Neuronal stem cell (in vitro differentiated cells): ENCODE results near the gene PTPN12.

Experiments used
- DNase-seq: peaks from one replicate; pipeline ENCODE4 v3.0.0-alpha.2; 2013; ENCODE audit warnings: low spot score
- H2AFZ ChIP-seq: one replicate; pipeline ENCODE4 v1.6.1; 2013; ENCODE audit warnings: mild to moderate bottlenecking, low read length, inconsistent platforms
- H2AK5ac ChIP-seq: 2 replicates; pipeline ENCODE4 v1.6.1; 2013; ENCODE audit warnings: low read depth, mild to moderate bottlenecking, inconsistent platforms, low read length, moderate library complexity, mixed read lengths
- H2BK120ac ChIP-seq: 2 replicates; pipeline ENCODE4 v1.6.1; 2013; ENCODE audit warnings: low read depth, mild to moderate bottlenecking, inconsistent platforms, low read length, moderate library complexity, mixed read lengths
- H2BK12ac ChIP-seq: one replicate; pipeline ENCODE4 v1.6.1; 2013; ENCODE audit warnings: low read length, inconsistent platforms
- H2BK15ac ChIP-seq: 2 replicates; pipeline ENCODE4 v1.6.1; 2013; ENCODE audit warnings: mild to moderate bottlenecking, low read length, inconsistent platforms, mixed read lengths
- H2BK5ac ChIP-seq: one replicate; pipeline ENCODE4 v1.6.1; 2013; ENCODE audit warnings: inconsistent platforms, mild to moderate bottlenecking, low read length, moderate library complexity
- H3K14ac ChIP-seq: one replicate; pipeline ENCODE4 v1.6.1; 2013; ENCODE audit warnings: low read length, inconsistent platforms
- H3K18ac ChIP-seq: 2 replicates; pipeline ENCODE4 v1.6.1; 2013; ENCODE audit warnings: low read length, inconsistent platforms
- H3K23ac ChIP-seq: 2 replicates; pipeline ENCODE4 v1.6.1; 2013; ENCODE audit warnings: low read depth, mild to moderate bottlenecking, mixed read lengths, low read length, inconsistent platforms; ENCODE audit not compliant: poor library complexity
- H3K27ac ChIP-seq: replicated peaks from 3 replicates; pipeline ENCODE4 v1.5.1; 2013; ENCODE audit warnings: low read length, inconsistent platforms
- H3K27me3 ChIP-seq, 3 experiments: 2 replicates each; pipeline ENCODE4 v1.6.1; 2013; ENCODE audit warnings: low read length in 3 of 3, mild to moderate bottlenecking in 2 of 3, inconsistent platforms in 1 of 3, low read depth in 1 of 3, mixed read lengths in 1 of 3, moderate library complexity in 1 of 3; ENCODE audit not compliant: control insufficient read depth in 3 of 3, insufficient read depth in 3 of 3
- H3K36me3 ChIP-seq, 2 donors: replicated peaks in 1 of 2; 2 replicates each; pipeline ENCODE4 v1.6.1; 2013; ENCODE audit warnings: low read length in 2 of 2; ENCODE audit not compliant: control insufficient read depth in 2 of 2, insufficient read depth in 2 of 2
- H3K4ac ChIP-seq: 2 replicates; pipeline ENCODE4 v1.6.1; 2013; ENCODE audit warnings: inconsistent platforms, mild to moderate bottlenecking, low read length, moderate library complexity
- H3K4me1 ChIP-seq, 2 donors: 1 replicate in 1 of 2; 2 replicates in 1 of 2; pipeline ENCODE4 v1.6.1; 2013; ENCODE audit warnings: low read length in 2 of 2, low read depth in 1 of 2; ENCODE audit not compliant: control insufficient read depth in 2 of 2, insufficient read depth in 1 of 2
- H3K4me2 ChIP-seq: one replicate; pipeline ENCODE4 v1.6.1; 2013; ENCODE audit warnings: mild to moderate bottlenecking, low read length, inconsistent platforms; ENCODE audit not compliant: insufficient read depth, poor library complexity, severe bottlenecking
- H3K4me3 ChIP-seq, 2 donors: 2 replicates each; pipeline ENCODE4 v1.5.1; 2013; ENCODE audit warnings: low read length in 2 of 2, mild to moderate bottlenecking in 2 of 2, inconsistent platforms in 1 of 2, moderate library complexity in 1 of 2
- H3K79me1 ChIP-seq: one replicate; pipeline ENCODE4 v1.6.1; 2013; ENCODE audit warnings: low read depth, mild to moderate bottlenecking, inconsistent platforms, low read length, moderate library complexity
- H3K9ac ChIP-seq: one replicate; pipeline ENCODE4 v1.6.1; 2013; ENCODE audit warnings: mild to moderate bottlenecking, low read depth, low read length, inconsistent platforms; ENCODE audit not compliant: poor library complexity
- H3K9me3 ChIP-seq, 2 donors: replicated peaks in 1 of 2; 2 replicates each; pipeline versions ENCODE3 to v1.6.1; 2013; ENCODE audit warnings: low read length in 2 of 2, mild to moderate bottlenecking in 2 of 2, inconsistent platforms in 1 of 2, low read depth in 1 of 2, mixed read lengths in 1 of 2, moderate library complexity in 1 of 2; ENCODE audit not compliant: control insufficient read depth in 2 of 2, insufficient read depth in 1 of 2
- H4K8ac ChIP-seq: one replicate; pipeline ENCODE4 v1.6.1; 2013; ENCODE audit warnings: low read depth, mild to moderate bottlenecking, inconsistent platforms, low read length, moderate library complexity
- H4K91ac ChIP-seq: one replicate; pipeline ENCODE4 v1.6.1; 2013; ENCODE audit warnings: low read length, low read depth, mild to moderate bottlenecking, inconsistent platforms; ENCODE audit not compliant: poor library complexity
- WGBS, 2 donors: extraction: QIAGEN DNeasy Blood & Tissue Kit; methylation state at CpG; one replicate each; pipeline ENCODE4 v1.1.7; 2013; ENCODE audit warnings: missing lambda C conversion rate in 2 of 2, mixed read lengths in 1 of 2; ENCODE audit not compliant: insufficient read length in 2 of 2, insufficient replicate concordance in 1 of 2; ENCODE audit errors: extremely low coverage in 2 of 2; 5-methylcytosine and 5-hydroxymethylcytosine counted together

The PTPN12 gene

DNA sequence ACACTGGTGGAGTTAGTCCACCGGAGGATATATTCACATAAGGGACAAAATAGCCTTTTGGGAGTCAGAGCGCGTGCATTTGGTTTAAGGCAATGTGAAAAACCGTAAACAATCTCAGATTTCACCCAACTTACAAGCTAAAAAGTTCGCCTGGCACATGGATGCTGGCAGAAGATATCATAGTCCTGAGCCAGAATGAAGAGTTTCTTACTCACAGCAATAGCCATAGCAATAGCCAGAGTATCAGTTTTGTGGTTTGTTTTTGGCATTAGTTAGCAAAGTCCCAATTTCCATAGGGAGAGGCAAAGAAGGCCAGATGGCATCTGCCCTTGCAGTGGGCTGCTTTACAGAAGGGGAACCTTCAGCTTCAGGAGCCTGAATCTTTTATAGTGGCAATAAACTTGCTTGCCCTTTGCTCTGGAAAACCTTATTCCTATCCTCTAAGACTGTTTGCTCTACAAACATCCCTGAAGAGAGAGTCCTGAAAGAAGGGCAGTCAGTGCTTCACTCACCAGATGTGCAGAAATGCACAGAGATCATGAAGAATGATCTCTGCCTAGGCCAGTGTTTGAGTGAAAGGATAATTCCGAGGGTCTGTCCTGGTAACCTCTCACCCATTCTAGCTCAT lies 130.5 kb downstream of the PTPN12 start:
- Histone ChIP-seq H3K4me2 (no peak overlapping the region), H2AK5ac (no peak overlapping the region), H3K36me3 (peaks cover 0 to 28% of the 10 kb centered on the region in 2 donors), H3K14ac (no peak overlapping the region), H3K4ac (no peak overlapping the region), H3K9me3 (no peaks in the 10 kb centered on the region), H3K23ac (no peak overlapping the region), H2BK5ac (no peak overlapping the region), H2BK120ac (no peak overlapping the region), H2AFZ (no peak overlapping the region), H3K79me1 (no peaks in the 10 kb centered on the region), H2BK15ac (no peak overlapping the region), H4K91ac (no peak overlapping the region), H2BK12ac (no peak overlapping the region), H3K4me3 (no peak overlapping the region), H3K27ac (no peak overlapping the region), H4K8ac (no peak overlapping the region), H3K9ac (no peak overlapping the region), H3K4me1 (peaks cover 0 to 4% of the 10 kb centered on the region in 2 donors), H3K18ac (no peak overlapping the region), H3K27me3 (no peaks in the 10 kb centered on the region)
- no CpG with 5 or more reads among the region's 6 CpGs for WGBS, 2 donors
- DNase-seq = no peak

DNA sequence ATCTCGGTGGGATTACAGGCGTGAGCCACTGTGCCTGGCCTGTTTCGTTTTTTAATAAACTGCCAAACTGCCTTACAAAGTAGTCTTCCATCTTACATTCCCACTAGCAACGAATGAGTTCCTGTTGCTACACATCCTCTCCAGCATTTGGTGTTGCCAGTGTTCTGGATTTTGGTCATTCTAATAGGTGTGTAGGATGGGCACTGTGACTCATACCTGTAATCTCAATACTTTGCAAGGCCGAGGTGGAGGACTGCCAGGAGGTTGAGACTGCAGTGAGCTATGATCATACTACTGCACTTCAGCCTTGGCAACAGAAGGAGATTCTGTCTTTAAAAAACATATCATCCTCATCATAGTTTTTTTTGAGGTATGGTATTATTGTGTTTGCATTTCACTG lies 137.8 kb downstream of the PTPN12 start:
- H3K14ac ChIP-seq = no peak overlapping the region
- H3K4ac ChIP-seq = no peak overlapping the region
- H3K79me1 ChIP-seq = no peaks in the 10 kb centered on the region
- no peaks in the 10 kb centered on the region for H3K9me3 ChIP-seq
- no peaks in the 10 kb centered on the region for H3K4me1 ChIP-seq
- no peak overlapping the region for H2AK5ac ChIP-seq
- peaks cover 0 to 3% of the 10 kb centered on the region in 2 donors for H3K36me3 ChIP-seq
- H4K8ac ChIP-seq = no peak overlapping the region
- no peak overlapping the region for H3K23ac ChIP-seq
- H2BK15ac ChIP-seq = no peak overlapping the region
- H3K4me3 ChIP-seq = no peak overlapping the region
- H3K18ac ChIP-seq = no peak overlapping the region
- H3K27me3 ChIP-seq = no peaks in the 10 kb centered on the region
- H2BK12ac ChIP-seq = no peak overlapping the region
- no peak overlapping the region for H2BK120ac ChIP-seq
- no peak overlapping the region for H2AFZ ChIP-seq
- no CpG with 5 or more reads among the region's 5 CpGs for WGBS, 2 donors
- H3K27ac ChIP-seq = no peak overlapping the region
- no peak for DNase-seq
- no peak overlapping the region for H3K4me2 ChIP-seq
- H3K9ac ChIP-seq = no peak overlapping the region
- no peak overlapping the region for H4K91ac ChIP-seq
- no peak overlapping the region for H2BK5ac ChIP-seq

DNA sequence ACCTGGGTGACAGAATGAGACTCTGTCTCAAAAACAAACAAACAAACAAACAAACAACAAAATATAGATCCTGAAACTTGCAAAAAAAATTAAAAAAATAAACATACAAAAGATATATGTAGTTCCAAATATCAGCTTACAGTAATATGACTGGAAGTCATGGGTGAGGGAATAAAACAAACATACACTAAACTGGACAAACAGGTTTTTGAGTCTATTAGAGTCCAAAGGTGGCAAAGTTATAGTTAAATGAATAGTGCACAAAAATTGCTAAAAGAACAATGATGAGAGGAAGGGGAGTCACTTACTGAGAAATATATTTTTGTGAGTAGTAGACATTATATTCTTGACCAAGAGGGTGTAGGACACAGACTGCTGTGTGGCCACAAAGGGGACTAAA lies 142.5 kb downstream of the PTPN12 start:
- Histone ChIP-seq H2BK120ac (no peak overlapping the region), H2BK12ac (no peak overlapping the region), H3K14ac (no peak overlapping the region), H3K27me3 (no peaks in the 10 kb centered on the region), H3K9me3 (no peaks in the 10 kb centered on the region), H3K27ac (no peak overlapping the region), H3K4me3 (no peak overlapping the region), H3K18ac (no peak overlapping the region), H4K8ac (no peak overlapping the region), H2BK15ac (no peak overlapping the region), H3K79me1 (no peaks in the 10 kb centered on the region), H3K9ac (no peak overlapping the region), H3K4me1 (peaks cover 2 to 6% of the 10 kb centered on the region in 2 donors), H4K91ac (no peak overlapping the region), H2AFZ (no peak overlapping the region), H2AK5ac (no peak overlapping the region), H3K36me3 (peaks cover 8 to 46% of the 10 kb centered on the region in 2 donors), H3K4me2 (no peak overlapping the region), H3K23ac (no peak overlapping the region), H2BK5ac (no peak overlapping the region), H3K4ac (no peak overlapping the region)
- DNase-seq = no peak

DNA sequence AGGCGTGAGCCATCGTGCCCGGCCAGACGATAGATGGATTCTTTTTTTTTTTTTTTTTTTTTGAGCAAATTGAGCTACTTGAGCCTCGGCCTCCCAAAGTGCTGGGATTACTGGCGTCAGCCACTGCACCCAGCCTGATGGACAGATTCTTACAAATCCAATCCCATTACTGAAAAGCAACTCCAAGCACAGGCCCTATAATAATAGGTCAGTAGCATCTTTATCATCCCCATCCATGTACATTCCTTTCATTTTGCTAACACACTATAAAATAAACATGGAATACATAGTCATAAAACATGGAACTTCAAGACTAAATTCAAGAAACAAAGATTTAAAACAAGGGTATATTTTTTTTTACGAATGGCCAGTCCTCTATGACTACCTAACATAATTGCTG lies 143.2 kb downstream of the PTPN12 start:
- Histone ChIP-seq H3K9ac (no peak overlapping the region), H3K4ac (no peak overlapping the region), H2BK120ac (no peak overlapping the region), H2AK5ac (no peak overlapping the region), H3K27me3 (no peaks in the 10 kb centered on the region), H3K14ac (no peak overlapping the region), H3K23ac (no peak overlapping the region), H3K27ac (no peak overlapping the region), H2AFZ (no peak overlapping the region), H2BK15ac (no peak overlapping the region), H2BK5ac (no peak overlapping the region), H3K4me3 (no peak overlapping the region), H2BK12ac (no peak overlapping the region), H3K4me2 (no peak overlapping the region), H4K8ac (no peak overlapping the region), H3K18ac (no peak overlapping the region), H3K4me1 (peaks cover 3 to 6% of the 10 kb centered on the region in 2 donors), H3K36me3 (peaks cover 8 to 53% of the 10 kb centered on the region in 2 donors), H3K9me3 (no peaks in the 10 kb centered on the region), H4K91ac (no peak overlapping the region), H3K79me1 (no peaks in the 10 kb centered on the region)
- no peak for DNase-seq
- no CpG with 5 or more reads among the region's 7 CpGs for WGBS, 2 donors
